GM23248 (cell line): ENCODE results near the gene JPT2.

Source experiments
- EZH2 ChIP-seq: fragments of 200-600 bp; sonication (generic); IDR thresholded peaks from 2 replicates; pipeline ENCODE4 v1.6.1; 2018; ENCODE audit warnings: antibody characterized with exemption, mild to moderate bottlenecking; ENCODE audit not compliant: insufficient read depth, poor library complexity, severe bottlenecking
- EZH2phosphoT487 ChIP-seq: fragments of 200-600 bp; sonication (generic); IDR thresholded peaks from 2 replicates; pipeline ENCODE4 v1.6.1; 2018; ENCODE audit warnings: antibody characterized with exemption, moderate library complexity, mild to moderate bottlenecking, low read depth; ENCODE audit not compliant: insufficient read depth

DNA sequence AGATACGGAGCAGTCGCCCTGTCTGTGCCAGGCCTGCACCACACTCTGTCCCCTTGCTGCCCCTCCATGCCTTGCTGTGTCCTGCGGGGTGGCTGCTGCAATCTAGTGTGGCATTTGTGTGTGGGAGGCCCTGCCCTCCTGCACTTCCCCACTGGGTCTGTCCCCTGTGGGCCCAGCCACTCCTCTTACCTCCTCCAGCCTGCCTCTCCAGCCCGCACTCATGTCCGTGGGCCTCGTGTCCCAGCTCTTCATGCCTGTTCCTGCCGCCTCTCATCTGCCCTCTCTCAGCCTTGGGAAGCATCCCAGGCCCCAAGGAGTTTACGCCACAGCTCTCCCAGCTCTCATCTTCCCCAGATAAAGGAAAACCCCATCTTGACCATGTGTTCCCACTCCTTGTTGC lies 39.3 kb upstream of the JPT2 start:
- TF ChIP-seq EZH2phosphoT487 (no peak), EZH2 (no peak)
